ENCODE data around the gene LILRB3.
"Not testable (repeated sequence)": the region's sequence is repeated elsewhere in the genome, so short reads cannot be mapped to it uniquely, and the experiment has no call there.

LILRB3 gene

GRCh38 chr19:54189145-54189734 is 33.6 kb downstream of the LILRB3 start, which contains the start of gene MBOAT7:
Gene MBOAT7 (minus strand): TSS chr19:54189580. CDS start chr19:54188508, 1,072 bp downstream.
- no peak for DNase-seq

- peak; percentile 61 for DNase-seq
Measured at GRCh38 chr19:54188215-54188871, 34.5 kb downstream of the LILRB3 start.

- DNase-seq = no peak
Measured at GRCh38 chr19:54186934-54187381, 35.8 kb downstream of the LILRB3 start.

- no peak for DNase-seq
Measured at GRCh38 chr19:54186351-54186750, 36.5 kb downstream of the LILRB3 start.

GRCh38 chr19:54183431-54183830 is 39.4 kb downstream of the LILRB3 start:
- no peak for DNase-seq

- DNase-seq = not testable (repeated sequence)
Measured at GRCh38 chr19:54181894-54182293, 40.9 kb downstream of the LILRB3 start.

- DNase-seq = no peak
Measured at GRCh38 chr19:54180691-54181091, 42.1 kb downstream of the LILRB3 start.

GRCh38 chr19:54179921-54180461 is 42.8 kb downstream of the LILRB3 start:
- DNase-seq = peak; percentile 52

GRCh38 chr19:54179262-54179852 is 43.5 kb downstream of the LILRB3 start:
- no peak for DNase-seq

- no peak for DNase-seq
Measured at GRCh38 chr19:54178581-54179261, 44.1 kb downstream of the LILRB3 start.

- no peak for DNase-seq
Measured at GRCh38 chr19:54173951-54174834, 48.6 kb downstream of the LILRB3 start.

- no peak for DNase-seq
Measured at GRCh38 chr19:54173359-54173699, 49.5 kb downstream of the LILRB3 start.

GRCh38 chr19:54172471-54173358 is 50.1 kb downstream of the LILRB3 start, which contains the start of gene TMC4:
Gene TMC4 (minus strand): TSS chr19:54173160. CDS start chr19:54173117, 43 bp downstream.
- DNase-seq = peak; percentile 58

GRCh38 chr19:54171736-54172431 is 50.9 kb downstream of the LILRB3 start:
- DNase-seq = not testable (repeated sequence)

GRCh38 chr19:54169149-54169740 is 53.6 kb downstream of the LILRB3 start:
- DNase-seq = no peak

- peak; percentile 79 for DNase-seq
Measured at GRCh38 chr19:54168174-54168917, 54.5 kb downstream of the LILRB3 start.
